Effector memory CD4-positive, alpha-beta T cell (primary cell): ENCODE results near the gene MAST2.
"Not testable (repeated sequence)": the region's sequence is repeated elsewhere in the genome, so short reads cannot be mapped to it uniquely, and the experiment has no call there.

Experiments
- DNase-seq, 3 donors: peaks; one replicate each; pipeline ENCODE4 v3.0.0-alpha.2; 2020
- H3K27ac ChIP-seq: 2 replicates; pipeline ENCODE4 v1.7.0; 2013; ENCODE audit warnings: mild to moderate bottlenecking, low read length, moderate library complexity; ENCODE audit not compliant: insufficient read depth, poor library complexity, severe bottlenecking
- H3K27me3 ChIP-seq: replicated peaks from 2 replicates; pipeline ENCODE4 v1.7.0; 2013; ENCODE audit warnings: mild to moderate bottlenecking, low read length; ENCODE audit not compliant: insufficient read depth, control insufficient read depth, poor library complexity, severe bottlenecking
- H3K36me3 ChIP-seq: 2 replicates; pipeline ENCODE4 v1.7.0; 2013; ENCODE audit warnings: mild to moderate bottlenecking, low read length, moderate library complexity; ENCODE audit not compliant: control insufficient read depth, insufficient read depth
- H3K4me1 ChIP-seq: 2 replicates; pipeline ENCODE4 v1.7.0; 2013; ENCODE audit warnings: low read length, mild to moderate bottlenecking; ENCODE audit not compliant: control insufficient read depth, insufficient read depth, poor library complexity, severe bottlenecking
- H3K4me3 ChIP-seq: 2 replicates; pipeline ENCODE4 v1.7.0; 2013; ENCODE audit warnings: low read length, low read depth, mild to moderate bottlenecking; ENCODE audit not compliant: insufficient read depth, poor library complexity, severe bottlenecking
- H3K9me3 ChIP-seq: 2 replicates; pipeline ENCODE4 v1.7.0; 2013; ENCODE audit warnings: mild to moderate bottlenecking, low read length, moderate library complexity; ENCODE audit not compliant: control insufficient read depth

Gene MAST2

DNA sequence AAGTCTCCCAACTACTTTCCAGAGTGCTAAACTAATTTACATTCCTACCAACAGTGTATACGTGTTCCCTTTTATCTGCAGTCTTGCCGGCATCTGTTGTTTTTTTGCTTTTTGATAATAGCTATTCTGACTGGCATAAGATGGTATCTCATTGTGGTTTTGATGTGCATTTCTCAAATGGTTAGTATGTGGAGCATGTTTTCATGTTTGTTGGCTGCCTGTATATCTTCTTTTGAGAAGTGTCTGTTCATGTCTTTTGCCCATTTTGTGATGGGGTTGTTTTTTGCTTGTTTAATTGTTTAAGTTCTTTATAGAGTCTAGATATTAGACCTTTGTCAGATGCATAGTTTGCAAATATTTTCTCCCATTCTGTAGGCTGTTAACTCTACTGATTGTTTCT is 46.6 kb downstream of the MAST2 start:
- Histone ChIP-seq H3K9me3 (no peaks in the 10 kb centered on the region), H3K4me1 (no peaks in the 10 kb centered on the region), H3K27ac (no peak overlapping the region), H3K27me3 (no peaks in the 10 kb centered on the region), H3K36me3 (no peaks in the 10 kb centered on the region), H3K4me3 (no peak overlapping the region)
- no peak for DNase-seq

GRCh38 chr1:45854724-45855123 is 51.3 kb downstream of the MAST2 start:
- Histone ChIP-seq H3K4me1 (no peaks in the 10 kb centered on the region), H3K27ac (no peak overlapping the region), H3K4me3 (no peak overlapping the region), H3K27me3 (no peaks in the 10 kb centered on the region), H3K36me3 (no peaks in the 10 kb centered on the region), H3K9me3 (no peaks in the 10 kb centered on the region)
- no peak for DNase-seq

DNA sequence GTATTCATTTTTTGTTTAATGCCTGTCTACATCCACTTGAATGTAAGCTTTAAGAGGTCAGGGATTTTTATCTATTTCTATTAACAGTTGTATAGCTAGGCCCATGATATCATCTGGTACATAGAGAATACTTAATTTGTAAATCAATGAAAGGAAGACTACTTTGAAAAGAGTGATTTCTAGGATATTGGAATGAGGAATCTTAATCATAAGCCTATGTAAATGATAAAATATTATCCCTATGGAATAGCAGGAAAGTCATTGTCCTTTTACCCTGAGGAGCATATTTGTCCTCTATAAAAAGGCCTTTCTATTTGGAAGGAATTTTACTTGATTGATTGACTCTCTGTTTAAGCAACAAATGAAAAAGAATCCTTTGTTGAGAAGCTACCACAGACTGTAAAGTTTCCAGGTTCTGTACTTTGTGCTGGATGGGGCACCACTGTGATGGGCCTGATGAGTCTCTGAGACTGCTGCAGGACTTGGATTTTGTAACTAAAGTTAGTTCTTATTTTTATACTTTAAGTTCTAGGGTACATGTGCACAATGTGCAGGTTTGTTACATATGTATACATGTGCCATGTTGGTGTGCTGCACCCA is 53.8 kb downstream of the MAST2 start:
- H3K9me3 ChIP-seq = no peaks in the 10 kb centered on the region
- no peaks in the 10 kb centered on the region for H3K27me3 ChIP-seq
- no peaks in the 10 kb centered on the region for H3K4me1 ChIP-seq
- H3K36me3 ChIP-seq = no peaks in the 10 kb centered on the region
- DNase-seq = no peak
- no peak overlapping the region for H3K4me3 ChIP-seq
- no peak overlapping the region for H3K27ac ChIP-seq

GRCh38 chr1:45857755-45858492 is 54.5 kb downstream of the MAST2 start:
- not testable (repeated sequence) for H3K4me1 ChIP-seq, H3K27ac ChIP-seq, H3K9me3 ChIP-seq, DNase-seq, H3K27me3 ChIP-seq, H3K4me3 ChIP-seq, H3K36me3 ChIP-seq

DNA sequence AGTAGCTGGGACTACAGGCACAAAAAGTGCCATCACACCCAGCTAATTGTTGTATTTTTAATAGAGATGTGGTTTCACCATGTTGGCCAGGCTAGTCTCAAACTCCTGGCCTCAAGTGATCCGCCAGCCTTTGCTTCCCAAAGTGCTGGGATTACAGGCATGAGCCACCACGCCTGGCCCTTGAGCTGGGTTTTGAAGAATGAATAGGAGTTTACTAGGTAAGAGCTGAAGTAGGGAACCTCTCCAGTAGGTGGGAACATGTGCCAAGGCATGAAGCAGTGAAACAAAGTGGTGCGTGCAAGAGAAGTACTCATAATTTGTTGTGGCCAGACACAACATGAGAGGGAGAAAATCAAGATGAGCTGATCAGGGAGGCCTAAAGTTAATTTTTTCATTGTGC is 55.8 kb downstream of the MAST2 start:
- Histone ChIP-seq H3K27me3 (no peaks in the 10 kb centered on the region), H3K27ac (no peak overlapping the region), H3K9me3 (no peaks in the 10 kb centered on the region), H3K36me3 (no peaks in the 10 kb centered on the region), H3K4me3 (no peak overlapping the region), H3K4me1 (no peaks in the 10 kb centered on the region)
- no peak for DNase-seq

DNA sequence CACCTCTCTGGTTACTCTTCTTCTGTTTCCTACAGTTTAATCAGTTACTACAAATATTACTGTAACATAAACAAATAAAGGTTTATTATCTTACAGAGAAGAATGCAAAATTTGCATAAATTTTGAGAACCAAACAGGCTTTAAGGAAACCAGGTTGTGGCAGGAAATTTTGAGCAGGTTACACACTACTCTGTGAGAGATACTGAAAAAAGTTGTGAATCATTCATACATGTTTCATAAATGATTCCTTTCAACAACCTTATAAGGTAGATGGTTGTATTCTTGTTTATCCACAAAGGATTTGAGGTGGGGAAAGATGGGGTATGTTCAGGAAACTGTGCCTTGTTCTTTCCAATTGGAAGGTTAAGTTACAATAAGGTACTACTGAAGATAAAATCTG is 58.6 kb downstream of the MAST2 start:
- Histone ChIP-seq H3K4me1 (no peaks in the 10 kb centered on the region), H3K4me3 (no peak overlapping the region), H3K9me3 (no peaks in the 10 kb centered on the region), H3K27me3 (no peaks in the 10 kb centered on the region), H3K27ac (no peak overlapping the region), H3K36me3 (no peaks in the 10 kb centered on the region)
- DNase-seq = no peak

DNA sequence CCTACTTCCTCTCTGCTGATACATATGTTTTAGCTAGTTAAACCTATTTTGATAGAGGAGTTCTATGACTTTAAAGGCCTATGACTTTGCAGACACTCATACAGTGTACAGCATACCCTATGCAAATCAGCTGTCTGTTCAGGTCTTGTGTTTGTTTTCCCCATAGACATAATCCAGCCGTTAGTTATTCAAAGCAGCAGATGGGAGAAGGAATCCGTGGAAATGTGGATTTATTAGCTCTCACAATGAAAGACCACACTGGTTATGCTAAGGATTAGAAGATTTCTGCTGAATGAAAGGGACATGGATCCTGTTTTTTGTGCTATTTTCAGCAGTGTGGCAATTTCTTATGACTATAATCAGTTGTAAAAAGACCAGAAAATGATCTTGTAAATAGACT is 59.8 kb downstream of the MAST2 start:
- Histone ChIP-seq H3K4me3 (no peak overlapping the region), H3K9me3 (no peaks in the 10 kb centered on the region), H3K4me1 (no peaks in the 10 kb centered on the region), H3K36me3 (no peaks in the 10 kb centered on the region), H3K27ac (no peak overlapping the region), H3K27me3 (no peaks in the 10 kb centered on the region)
- no peak for DNase-seq

- no peak for DNase-seq
- Histone ChIP-seq H3K27ac (no peak overlapping the region), H3K4me1 (no peaks in the 10 kb centered on the region), H3K9me3 (no peaks in the 10 kb centered on the region), H3K27me3 (no peaks in the 10 kb centered on the region), H3K4me3 (no peak overlapping the region), H3K36me3 (no peaks in the 10 kb centered on the region)
Observed at GRCh38 chr1:45864167-45865106, 61.0 kb downstream of the MAST2 start.

DNA sequence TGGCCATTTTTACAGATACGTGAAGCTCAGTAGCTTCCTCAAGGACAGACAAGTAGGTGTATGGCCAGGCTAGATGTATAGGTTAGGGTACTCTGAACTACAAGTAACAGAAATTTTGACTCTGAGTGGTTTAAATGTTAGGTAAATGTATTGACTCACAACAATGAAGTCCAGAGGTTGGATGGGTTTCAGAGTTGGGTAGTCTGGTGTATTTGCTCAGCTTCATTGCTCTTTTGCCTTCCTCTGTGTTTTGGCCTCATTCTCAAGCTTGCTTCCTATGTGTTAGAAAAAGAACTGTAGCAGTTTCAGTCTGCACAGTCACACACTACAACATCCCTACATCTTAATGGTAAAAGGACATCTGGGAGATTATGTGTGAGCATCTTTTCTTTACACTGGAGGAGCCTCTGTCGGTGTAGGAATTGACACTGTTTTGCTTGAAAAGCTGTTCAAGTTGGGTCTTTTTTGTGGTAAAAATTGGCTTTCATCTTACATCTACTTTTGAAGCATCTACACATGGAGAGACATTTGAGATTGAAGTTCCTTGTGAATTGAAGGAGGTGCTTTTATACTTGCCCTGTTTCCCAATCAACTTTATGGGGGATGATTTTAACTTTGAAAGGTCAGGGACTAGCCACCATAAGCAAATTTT is 64.4 kb downstream of the MAST2 start:
- H3K9me3 ChIP-seq = no peaks in the 10 kb centered on the region
- no peaks in the 10 kb centered on the region for H3K27me3 ChIP-seq
- no peak for DNase-seq
- no peak overlapping the region for H3K27ac ChIP-seq
- H3K4me1 ChIP-seq = no peaks in the 10 kb centered on the region
- H3K4me3 ChIP-seq = no peak overlapping the region
- H3K36me3 ChIP-seq = no peaks in the 10 kb centered on the region
